ENCODE results near the gene KLHL35.

The KLHL35 gene

DNA sequence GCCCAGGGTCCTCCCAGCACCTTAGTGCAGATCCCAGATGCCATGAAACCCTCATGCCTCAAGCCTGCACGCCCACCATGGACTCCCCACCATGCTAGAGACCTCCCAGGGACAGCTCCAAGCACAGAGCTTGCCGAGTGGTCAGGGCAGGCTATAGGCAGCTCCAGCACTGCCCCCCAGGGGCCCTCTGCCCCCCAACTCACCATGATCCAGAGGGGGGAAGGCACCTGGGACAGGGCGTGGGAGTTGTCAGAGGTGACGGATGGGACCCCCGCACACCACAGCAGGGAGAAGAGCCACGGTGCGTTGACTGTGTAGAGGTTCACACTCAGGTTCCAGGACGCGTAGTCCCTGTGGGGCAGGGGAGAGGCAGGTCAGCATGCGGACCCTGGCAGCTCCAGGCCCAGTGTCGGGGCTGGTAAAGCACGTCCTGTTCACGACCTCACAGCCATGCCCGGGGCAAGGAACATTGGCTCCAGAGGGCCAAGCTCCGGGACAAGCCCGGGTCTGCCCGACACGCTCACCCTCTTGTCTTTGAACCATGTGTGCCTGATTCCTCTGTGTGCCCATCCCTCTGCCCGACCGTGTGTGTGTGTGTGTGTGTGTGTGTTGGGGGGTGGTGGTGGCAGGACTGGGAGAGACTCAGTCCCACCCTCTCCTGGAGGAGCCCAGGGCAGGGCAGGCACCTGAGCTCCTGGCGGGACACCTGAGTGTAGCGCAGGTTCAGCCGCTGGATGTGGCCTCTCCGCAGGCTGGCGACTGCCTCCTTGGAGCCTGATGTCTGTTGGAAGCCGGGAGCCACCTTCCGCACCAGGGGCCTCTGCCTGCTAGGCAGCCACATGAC lies 8.2 kb upstream of the KLHL35 start:
- no peak for DNase-seq

DNA sequence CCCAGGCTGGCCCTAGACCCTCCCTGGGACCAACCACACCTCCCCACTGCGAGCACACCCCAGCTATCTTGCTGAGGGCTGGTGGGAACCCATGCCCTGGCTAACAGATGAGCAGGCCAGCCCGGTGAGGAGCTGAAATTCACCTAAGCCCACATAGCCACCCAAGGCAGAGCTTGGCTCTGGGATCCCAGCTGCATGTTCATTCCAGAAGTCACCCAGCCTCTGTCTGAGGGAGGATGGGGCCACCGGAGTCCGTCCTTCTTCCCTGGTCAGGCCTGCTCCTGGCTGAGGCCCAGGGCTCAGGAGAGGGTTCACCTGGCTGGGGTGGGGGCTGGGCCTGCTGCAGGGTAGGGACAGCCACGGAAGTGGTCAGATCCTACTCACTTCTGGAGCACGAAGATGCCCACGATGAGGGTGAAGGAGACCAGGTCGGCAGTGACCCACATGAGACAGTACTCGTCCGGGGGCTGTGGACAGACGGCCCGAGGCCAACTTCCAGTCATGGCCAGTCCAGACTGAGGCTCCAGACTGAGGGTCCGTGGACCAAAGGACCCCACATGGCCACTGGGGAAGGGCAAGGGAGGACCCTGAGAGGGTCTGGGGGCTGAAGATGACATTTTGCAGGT lies 6.6 kb upstream of the KLHL35 start:
- DNase-seq: no peak

DNA sequence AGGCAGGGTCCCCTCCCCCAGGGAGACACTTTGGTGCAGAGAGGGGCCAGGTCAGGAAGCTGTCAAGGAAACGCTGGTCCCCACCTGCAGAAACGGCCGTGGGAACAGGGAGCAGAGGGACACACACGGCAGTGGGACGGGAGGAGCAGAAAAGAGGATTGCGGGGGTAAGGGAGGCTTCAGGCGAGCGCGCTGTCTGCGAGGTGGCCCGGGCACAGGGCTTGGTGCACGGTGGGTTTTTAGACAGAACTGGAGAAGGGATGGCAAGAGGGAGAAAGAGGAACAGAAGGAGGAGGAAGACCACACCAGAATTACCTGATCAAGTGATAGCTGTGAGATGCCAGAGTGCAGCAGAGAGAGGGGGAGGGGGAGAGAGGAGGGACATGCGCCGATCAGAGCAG lies 6.0 kb upstream of the KLHL35 start:
- DNase-seq: no peak

DNA sequence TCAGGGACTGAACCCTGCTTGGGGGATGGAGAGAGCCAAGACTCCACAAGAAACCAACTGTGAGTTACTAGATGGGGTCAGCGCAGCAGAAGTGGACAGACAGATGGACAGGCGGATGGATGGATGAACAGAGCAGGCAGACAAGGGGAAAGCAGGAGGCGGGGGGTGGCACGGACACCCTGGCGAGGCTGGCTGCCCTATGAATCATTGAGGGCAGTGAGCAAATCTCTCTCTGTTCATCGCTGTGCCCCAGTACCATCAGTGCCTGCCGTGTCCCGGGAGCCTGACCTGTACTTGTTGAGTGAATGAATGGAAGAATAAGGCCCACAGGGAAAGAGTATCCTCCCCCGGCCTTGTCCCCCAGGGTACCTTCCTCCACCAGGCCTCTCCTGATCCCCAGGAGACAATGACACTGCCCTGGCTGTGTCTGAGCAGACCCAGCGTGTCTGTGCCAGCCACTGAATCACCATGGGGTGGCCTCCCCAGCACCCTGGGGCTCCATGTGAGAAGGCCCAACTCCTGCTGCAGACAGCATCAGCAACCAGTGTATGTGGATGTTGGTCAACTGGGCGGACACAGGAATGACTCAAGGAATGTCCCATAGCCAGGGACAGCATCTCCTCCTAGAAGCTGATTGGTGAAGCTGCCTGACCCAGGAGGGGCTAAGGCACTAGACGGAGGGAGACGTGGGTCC lies 5.1 kb upstream of the KLHL35 start:
- no peak for DNase-seq

DNA sequence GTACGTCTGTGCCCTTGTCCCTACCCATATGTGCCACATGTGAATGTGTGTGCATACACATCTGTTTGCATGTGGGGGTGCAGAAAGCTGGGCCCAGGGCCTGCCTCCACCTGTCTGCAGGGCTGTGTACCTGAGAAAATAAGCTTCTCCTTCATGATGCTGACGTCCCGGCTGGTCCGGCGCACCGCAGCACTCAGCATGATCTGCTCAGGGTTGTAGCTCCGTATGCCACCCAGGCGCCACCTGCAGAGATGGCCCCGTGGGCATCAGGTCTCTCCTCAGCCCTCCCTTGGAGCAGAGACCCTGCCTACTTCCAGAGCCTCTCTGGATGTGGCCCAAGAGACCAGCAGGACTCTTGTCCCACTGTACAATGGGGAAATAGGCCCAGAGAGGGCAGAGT lies 3.8 kb upstream of the KLHL35 start:
- DNase-seq: no peak

DNA sequence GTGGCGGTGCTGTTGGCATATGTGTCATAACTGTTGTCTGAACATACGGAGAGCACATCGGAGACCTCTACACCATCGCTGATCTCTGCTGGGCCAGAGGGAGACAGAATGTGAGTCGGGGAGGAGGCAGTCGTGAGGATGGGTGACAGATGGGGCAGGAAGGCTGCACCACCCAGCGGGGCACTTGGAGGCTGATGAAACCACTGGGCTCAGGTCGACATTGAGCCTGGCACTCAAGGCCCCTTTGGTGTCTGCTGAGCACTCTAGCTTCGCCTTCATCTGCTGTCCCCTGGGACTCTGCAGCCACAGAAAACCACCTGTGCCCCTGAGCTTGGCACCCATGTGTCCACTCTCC lies 2.5 kb upstream of the KLHL35 start:
- no peak for DNase-seq

DNA sequence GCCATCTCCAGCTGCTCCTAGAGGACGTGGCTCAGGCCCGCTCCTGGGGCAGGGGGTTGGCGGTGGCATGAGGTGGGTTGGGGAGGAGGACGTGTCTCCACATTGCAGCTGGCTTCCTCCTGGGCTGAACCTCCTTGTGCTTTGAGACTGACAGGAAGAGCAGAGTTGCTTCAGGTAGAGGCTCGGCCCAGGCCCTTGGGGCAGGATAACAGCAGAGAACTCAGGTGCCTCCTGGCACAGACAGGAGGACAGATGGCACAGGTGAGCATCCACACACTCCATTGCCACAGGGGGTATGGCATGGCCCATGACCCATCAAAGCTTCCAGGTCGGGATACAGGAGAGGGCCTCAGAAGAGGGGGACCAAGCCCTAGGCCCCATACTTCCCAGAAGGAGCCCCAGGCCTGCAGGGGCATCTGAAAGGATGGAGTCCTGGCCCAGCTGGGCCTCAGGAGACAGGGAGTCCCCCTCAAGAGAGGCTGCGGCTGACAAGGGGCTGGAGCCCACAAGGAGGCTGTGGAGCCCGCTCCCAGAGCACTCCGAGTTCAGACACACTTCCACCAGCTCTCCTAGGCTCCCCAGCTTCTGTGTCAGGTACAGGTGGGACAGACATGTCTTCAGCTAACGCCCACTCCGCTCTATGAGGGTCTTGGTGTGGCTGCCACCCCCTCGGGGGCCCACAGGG lies 2.0 kb upstream of the KLHL35 start:
- no peak for DNase-seq

DNA sequence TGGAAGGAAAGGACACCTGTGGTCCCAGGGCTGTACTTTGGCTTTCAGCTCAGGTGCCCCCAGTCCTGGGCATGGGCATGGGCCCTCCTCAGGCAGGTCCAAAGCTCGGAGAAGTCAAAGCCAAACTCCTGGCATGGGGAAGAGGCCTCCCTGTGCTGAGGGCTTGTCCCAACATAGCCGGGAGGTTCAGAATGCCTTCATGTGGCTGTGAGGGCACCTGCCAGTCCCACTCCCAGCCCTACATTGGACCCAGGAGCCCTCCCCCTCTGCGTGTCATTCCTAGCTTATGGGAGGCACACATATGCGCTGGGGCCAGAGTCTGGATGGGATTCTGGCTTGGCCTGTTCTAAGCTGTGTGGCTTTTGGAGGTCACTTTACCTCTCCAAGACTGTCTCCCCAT lies 1.0 kb upstream of the KLHL35 start:
- no peak for DNase-seq

DNA sequence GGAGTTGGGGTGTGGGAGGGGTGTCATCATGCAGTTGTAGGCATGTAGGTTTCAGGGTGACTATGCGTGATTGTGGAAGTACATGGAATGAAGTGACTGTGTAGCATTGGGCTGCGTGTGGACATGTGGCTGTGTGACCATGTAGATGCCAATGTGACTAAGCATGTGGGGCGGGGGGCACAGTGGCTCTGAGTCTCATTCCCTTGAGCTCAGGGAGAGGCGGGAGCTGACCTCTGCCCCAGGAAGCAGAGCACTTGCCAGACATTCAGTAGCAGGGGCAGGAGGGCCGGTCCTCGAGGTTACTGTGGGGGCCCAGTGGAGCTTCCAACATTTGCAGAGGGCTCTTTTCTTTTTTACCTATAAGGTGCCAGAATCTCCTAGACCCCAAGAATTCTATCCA lies 440 bp upstream of the KLHL35 start:
- no peak for DNase-seq

DNA sequence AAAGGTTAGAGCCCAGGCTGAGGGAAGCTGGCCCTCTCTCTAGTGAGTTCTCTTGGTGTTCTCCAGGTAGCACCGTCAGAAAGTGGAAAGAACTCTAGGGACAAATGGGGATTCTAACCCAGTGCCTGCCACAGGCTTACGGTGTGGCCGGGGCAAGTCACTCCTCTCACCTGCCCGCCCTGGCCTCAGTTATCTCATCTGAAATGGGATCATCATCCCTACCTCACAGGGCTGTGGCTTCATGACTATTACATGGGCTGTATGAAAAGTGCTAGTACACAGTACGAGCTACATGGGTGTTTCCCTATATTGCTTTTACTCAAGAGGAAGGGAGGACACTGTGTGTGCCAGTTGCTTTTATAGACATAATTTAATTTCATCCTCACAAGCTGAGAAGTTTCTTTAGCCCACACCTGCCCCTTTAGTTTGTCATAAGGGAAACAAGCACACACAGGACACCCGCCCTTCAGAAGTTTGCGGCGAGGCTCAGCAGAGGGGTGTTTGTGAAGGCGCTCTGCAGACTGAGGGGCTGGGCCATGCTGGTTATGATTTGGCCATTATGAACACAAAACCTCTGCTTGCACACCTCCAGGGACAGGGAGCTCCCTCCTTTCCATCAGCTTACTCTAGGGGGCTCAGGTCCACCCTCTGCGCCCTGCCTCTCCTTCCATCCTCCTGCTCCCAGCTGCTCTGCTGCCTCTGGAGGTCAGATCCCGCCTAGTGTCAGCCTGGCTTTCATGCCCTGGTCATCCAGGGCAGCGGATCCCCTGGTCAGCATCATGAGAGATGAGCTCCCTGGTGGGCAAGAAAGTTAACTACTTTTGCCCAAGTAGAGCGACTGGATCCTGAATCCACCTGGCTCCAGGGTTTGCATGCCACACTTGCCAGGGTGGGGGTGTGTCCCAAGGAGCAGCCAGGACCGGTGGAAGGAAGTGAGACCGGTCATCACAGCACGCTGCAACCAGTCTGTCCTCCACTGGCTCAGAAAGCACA lies 1.2 kb downstream of the KLHL35 start:
- DNase-seq: no peak

DNA sequence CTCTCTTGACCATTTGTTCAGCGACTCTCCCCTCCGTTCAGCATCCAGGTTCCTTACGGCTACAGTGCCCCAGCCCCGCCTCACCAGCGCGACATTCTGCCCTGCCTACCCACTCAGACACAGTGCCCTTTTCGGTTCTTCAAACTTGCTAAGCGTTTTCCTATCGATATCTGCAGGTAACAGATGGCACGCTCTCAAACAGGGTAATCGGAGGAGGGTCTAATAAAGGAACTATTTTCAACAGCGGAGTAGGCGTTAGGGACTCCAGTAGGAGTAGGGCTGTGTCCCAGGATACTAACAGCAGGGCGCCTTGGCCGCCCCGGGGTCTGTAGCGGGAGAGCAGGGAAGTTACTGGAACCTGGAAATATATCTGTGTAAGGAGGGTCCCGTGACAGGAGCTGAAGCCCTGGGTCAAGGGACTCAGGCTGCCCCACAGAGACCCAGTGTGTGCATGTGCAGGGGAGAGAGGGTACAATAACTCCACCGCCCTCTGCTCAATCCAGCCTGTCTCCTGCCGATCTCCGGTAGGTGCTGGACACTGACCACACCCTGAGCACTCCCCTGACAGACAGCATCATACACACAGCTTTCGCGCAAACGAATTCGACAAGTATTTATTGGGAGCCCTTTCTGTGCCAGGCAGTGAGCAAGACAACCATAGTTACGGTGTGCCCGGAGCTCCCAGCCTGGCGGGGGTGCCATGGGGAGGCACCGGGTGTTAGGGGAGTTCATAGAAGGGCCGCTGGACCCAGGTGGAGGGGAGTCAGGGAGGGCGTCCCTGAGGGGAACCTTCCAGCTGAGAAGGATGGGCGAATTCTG lies 2.1 kb downstream of the KLHL35 start:
- no peak for DNase-seq

DNA sequence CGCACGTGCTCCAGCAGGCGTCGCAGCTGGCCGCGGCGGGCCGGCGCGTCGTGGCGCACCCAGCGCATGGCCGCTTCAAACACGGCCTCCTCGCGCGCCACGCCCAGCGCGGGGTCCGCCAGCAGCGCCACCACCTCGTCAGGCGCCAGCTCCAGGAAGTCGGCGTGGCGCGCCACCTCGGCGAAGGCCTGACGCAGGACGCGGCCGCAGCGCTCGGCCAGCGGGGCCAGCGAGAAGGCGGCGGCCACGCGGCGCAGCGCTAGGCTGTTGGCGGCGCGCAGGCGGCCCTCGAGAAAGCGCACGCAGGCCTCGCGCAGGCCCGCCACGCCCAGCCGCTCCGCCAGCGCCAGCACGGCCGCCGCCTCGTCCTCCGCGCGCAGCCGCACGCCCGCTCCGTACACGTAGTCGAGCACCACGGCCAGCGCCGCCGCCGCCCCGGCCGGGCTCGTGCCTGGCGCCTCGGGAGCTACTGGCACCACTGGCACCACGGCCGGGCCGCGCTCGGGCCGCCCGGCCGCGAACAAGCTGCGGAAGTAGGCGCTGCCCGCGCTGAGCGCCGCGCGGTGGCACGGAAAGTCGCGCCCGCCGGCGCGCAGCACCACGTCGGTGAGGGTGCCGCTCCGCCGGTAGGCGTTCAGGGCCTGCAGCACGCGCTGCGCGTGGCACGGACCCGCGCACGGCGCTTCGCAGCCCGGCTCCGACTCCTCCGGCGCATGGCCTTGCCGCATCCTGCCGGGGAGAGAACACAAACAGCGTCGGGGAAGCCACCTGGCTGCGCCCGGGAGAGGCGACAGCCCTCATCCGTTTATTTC lies 2.9 kb downstream of the KLHL35 start:
- DNase-seq: peak; percentile 62

DNA sequence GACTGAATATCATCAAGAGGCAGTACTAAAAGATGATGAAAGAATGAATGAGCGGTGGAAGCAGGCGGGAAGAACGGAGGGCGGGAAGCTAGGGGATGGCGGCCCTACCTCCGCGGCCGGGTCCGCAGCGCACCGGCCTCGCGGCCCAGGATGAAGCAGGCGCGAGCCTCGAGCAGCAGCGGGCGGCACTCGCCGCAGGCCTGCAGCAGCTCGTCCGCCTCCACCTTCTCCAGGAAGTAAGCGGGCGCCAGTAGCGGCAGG lies 3.4 kb downstream of the KLHL35 start:
- no peak for DNase-seq

DNA sequence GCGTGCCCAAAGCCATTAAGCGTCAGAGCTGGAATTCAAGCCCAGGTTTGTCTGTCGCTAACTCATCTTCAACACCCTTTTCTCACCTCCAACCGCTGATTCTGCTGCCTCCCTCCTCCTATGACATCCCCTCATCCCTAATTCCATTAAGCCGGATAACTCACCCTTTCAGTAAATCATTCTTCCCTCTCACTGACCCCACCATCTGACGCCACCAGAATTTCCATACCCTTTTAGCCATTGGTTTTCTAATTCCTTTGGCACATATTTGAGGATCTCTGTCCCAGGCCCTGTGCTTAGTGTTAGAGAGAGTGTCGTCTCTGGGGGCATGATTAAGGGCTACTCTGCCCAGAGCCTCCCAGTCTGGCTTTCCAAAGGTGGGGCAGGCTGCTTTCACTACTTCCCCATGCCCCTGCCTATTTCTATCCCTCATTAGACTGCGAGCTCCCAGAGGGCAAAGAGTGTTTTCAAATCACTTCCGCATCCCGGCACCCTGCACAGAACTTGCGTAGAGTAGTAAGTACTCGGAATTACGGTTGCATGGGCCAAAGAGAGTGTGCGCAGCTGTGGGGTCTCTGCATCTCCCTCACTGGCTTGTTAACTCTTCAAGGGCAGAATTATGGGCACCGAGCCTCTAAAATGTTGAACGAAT lies 3.9 kb downstream of the KLHL35 start:
- DNase-seq: no peak

DNA sequence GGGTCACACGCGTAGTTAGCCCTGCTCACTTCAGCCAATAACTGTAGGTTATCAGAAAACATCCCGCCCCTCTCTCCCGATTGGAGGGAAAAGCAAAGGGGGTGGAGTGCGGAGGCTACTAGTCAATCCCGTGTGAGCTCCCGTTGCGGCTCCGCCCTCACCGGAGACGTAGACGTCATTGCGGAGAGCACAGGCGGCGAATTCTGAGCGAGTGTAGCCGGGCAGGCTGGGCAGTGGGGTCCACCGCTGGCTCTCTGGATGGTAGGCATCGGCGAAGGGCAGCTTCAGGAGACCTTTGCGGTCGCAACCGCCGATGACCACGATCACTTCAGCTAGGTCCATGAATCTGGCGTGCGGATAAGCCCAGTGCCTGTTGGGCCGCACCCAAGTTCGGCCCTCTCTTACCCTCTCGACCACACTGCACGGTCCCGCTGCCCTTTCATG lies 4.7 kb downstream of the KLHL35 start:
- DNase-seq: peak; percentile 66

DNA sequence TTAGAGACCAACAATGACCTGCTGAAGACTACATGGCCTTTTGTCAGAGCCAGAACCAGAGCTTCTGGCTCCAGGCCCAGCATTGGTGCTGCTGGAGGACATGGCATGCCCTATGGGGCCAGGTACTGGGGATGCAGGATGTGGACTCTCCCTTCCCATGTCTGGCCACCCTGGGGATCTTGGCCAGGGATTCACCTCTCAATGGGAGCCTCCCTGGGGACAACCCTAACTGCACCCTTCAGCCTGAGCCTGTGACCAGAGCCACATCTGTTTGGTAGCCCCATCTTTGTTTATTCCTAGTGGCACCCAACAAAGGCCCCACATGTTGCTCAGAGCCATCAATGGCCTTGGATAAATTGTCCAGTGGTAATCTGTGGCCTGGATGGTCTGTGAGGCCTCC lies 5.8 kb downstream of the KLHL35 start:
- no peak for DNase-seq

DNA sequence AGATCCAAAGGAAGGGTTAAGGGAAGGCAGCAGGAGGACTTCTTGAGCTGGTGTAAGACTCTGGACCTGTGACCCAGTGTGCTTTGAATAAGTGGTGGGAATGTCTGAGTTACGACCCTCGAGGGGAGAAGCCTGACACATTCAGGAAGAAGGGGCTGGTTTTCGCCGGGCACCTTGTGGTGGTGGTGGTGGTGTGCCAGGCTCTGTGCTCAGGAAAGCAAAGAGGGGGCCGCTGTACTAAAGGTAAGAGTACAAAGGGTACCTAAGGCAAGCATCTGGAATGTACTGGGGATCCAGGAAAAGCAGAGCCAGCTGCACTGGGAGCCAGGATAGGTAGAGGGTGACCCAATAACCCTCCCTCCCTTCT lies 6.3 kb downstream of the KLHL35 start:
- DNase-seq: no peak

DNA sequence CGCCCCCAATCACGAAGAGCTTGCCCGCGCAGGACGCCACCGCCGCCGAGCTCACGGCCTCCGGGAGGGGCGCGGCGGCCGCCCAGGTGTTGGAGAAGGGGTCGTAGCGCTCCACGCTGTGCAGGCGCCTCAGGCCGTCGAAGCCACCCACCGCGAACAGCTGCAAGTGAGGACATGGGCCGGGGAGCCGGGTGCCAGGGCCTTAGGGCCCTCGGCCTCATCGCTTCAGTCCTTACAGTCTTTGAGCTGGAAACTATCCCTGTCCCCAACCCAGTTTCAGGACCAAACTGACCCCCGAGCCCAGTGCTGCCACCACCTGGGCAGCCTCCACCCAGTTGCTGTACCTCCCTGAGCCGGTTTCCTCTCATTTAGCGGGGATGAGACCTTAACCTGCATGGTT lies 7.6 kb downstream of the KLHL35 start:
- no peak for DNase-seq

DNA sequence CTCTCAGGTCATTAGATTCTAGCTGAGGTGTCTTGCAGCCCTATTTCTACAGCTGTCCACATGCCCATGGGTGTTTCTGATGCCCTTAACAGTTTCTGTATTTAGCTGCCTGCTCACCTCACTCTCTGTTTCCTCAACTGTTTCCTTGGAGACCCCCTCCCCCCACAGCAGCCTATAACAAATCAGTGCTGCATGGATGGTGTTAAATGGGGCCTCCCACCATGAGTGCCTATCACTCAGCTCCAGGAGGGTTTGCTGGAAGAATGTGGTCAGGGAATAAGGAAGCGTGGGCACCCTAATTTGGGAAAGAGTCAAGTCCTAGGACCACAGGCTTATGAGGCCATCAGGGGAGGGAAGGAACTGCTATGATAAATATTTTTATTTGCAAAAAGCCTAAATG lies 8.6 kb downstream of the KLHL35 start:
- DNase-seq: no peak

DNA sequence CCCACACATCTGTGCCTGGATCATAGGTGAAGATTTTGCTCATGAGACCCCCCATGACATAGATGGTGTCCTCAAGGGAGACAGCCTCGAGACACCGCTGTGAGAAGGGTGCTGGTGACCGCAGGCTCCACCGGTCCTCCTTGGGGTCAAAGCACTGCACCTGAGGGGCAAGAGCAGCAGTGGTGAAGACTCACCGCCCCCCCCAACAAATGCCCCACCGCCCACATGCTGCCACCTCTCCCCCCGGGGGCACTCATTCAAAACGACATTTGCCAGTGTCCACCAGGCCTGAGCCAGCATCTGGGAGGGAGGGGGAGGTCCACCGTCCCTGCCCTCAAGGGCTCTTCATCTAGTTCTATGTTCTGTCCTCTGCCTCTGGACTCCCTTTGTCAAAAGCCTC lies 9.3 kb downstream of the KLHL35 start:
- no peak for DNase-seq
